Stimulated activated naive CD8-positive, alpha-beta T cell treated with anti-CD3 and anti-CD28 coated beads, Interleukin-15, Interleukin-2, amounts not matched to agents 100 U/mL and 50 U/mL, for 24 hours (primary cell): Measurements from ENCODE around the gene ZMIZ2.
"Not testable (repeated sequence)": the region's sequence is repeated elsewhere in the genome, so short reads cannot be mapped to it uniquely, and the experiment has no call there.

Source experiments
- ATAC-seq: fragments of 150-1000 bp; cut with Tn5 transposase; one replicate; pipeline ENCODE4 v1.10.0; 2021
- DNase-seq: peaks from one replicate; pipeline ENCODE4 v3.0.0; 2021

ZMIZ2 gene

DNA sequence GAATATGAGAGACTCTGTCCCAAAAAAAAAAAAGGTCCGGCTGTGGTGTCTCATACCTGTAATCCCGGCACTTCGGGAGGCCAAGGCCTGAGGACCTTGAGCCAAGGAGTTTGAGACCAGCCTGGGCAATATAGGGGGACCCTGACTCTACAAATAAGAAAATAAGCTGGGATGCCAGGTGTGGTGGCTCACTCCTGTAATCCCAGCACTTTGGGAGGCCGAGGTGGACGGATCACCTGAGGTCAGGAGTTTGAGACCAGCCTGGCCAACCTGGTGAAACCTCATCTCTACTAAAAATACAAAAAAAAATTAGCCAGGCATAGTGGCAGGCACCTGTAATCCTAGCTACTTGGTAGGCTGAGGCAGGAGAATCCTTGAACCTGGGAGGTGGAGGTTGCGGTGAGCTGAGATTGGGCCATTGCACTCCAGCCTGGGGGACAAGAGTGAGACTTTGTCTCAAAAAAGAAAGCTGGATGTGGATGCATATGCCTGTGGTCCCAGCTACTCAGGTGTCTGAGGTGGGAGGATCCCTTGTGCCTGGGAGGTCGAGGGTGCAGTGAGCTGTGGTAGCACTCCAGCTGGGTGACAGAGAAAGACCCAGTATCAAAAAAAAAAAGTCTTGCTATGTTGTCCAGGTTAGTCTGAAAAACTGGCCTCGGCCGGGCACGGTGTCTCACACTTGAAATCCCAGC, 55.3 kb downstream of the ZMIZ2 start:
- DNase-seq: not testable (repeated sequence)
- peak; percentile 33 for ATAC-seq

DNA sequence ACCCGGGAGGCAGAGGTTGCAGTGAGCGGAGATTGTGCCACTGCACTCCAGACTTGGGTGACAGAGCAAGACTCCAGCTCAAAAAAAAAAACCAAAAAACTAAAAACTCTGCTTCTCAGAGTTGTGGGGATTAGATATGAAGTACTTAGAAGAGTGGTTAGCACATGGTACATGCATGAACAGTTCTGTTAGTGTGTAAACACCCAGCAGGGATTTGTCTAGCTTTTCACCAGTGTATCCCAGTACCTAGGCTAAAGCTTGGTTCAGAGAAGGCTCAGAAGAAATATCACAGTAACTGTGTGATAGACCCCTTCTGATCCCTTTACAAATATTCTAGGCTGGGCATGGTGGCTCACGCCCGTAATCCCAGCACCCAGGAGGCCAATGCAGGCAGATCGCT, 57.3 kb downstream of the ZMIZ2 start:
- no peak for DNase-seq
- ATAC-seq: no peak

DNA sequence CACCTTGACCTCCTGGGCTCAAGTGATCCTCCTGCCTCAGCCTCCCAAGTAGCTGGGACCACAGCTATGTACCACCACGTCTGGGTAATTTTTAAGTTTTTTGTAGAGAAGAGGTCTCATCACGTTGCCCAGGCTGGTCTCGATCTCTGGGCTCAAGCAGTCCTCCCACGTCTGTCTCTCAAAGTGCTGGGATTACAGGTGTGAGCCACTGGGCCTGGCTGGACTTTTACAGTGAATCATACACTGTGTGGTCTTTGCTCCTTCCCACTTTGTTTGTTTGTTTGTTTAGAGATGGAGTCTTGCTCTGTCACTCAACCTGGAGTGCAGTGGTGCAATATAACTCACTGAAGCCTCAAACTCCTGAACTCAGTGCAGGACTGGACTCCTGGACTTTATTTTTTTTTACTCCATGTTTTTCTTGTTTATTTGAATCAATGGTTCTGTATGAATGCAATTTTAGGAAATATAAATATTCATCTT, 60.3 kb downstream of the ZMIZ2 start:
- DNase-seq: no peak

DNA sequence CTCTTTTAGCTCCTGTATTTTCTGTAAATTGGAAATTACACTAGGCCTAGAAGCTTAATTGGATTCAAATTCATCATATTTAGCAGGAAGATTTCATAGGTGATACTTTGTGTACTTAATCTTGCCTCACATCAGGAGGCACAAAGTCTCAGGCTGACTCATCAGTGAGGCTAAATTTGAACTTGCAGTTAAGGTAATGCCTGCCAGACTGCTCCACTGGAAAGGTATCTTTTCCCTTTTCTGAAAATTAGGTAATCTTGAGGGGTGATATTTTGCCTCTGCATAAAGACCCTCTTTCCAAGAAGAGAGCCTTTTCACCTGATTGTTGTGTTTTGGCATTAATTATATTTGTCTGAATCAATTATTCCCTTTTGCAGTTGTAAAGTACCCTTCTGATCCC, 62.4 kb downstream of the ZMIZ2 start:
- DNase-seq (no peak), ATAC-seq (no peak)

More for the DNA sequence above, 60.3 kb downstream of the ZMIZ2 start:
- ATAC-seq: no peak

DNA sequence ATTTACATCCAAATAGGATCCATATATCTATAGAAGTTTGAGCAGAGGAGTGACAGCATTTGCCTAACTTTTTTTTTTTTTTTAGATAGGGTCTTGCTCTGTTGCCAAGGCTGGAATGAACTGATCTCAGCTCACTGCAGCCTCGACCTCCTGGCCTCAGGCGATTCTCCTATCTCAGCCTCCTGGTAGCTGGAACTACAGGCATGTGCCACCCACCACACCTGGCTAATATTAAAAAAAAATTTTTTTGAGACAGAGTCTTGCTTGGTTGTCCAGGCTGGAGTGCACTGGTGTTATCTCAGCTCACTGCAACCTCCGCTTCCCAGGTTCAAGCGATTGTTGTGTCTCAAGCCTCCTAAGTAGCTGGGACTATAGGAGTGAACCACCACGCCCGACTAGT, 62.9 kb downstream of the ZMIZ2 start:
- DNase-seq (no peak), ATAC-seq (no peak)

DNA sequence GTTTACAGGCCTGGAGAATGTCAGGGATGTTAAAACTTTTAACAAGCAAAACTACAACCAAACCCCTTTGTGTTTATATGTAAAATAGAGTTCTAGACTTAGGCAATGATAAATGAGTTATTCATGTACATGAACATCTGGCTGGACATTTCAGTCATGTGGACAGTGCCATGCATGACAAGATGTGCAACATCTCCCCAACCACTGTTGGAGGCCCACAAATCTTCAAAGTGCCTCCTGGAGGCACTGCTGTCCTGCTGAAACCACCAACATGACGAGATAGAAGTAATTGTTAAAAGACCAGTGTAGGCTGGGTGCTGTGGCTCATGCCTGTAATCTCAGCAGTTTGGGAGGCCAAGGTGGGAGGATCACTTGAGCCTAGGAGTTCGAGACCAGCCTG, 66.3 kb downstream of the ZMIZ2 start:
- DNase-seq: no peak
- no peak for ATAC-seq

DNA sequence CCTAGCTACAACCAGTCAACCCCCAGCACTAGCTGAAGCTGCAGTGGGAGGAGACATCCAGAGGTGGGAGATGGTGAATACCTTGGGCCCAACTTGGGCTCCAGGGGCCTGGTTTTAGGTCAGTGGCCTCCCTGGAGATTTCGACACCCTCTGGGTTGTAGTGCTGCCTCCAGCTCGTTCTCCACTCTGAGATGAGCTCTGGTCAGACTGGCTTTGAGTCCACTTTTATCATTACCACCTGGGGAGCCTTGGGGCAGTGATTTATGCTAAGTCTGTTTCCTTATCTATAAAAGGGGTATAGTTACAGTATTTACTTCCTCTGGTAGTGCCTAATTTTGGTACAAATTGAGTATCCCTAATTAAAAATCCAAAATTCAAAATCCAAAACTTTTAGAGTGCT, 70.6 kb downstream of the ZMIZ2 start:
- DNase-seq: no peak
- no peak for ATAC-seq
